ENCODE measurements around the gene ACER1.
"Not testable (repeated sequence)": the region's sequence is repeated elsewhere in the genome, so short reads cannot be mapped to it uniquely, and the experiment has no call there.

ACER1 gene

GRCh38 chr19:6355321-6356040 is 22.1 kb upstream of the ACER1 start:
- DNase-seq: not testable (repeated sequence)

- no peak for DNase-seq
Observed at GRCh38 chr19:6354098-6354674, 20.8 kb upstream of the ACER1 start.

GRCh38 chr19:6352381-6353165 is 19.2 kb upstream of the ACER1 start:
- DNase-seq: no peak

GRCh38 chr19:6350688-6351087 is 17.3 kb upstream of the ACER1 start:
- no peak for DNase-seq

- not testable (repeated sequence) for DNase-seq
Observed at GRCh38 chr19:6349271-6349670, 15.9 kb upstream of the ACER1 start.

- no peak for DNase-seq
Observed at GRCh38 chr19:6343462-6343861, 10.1 kb upstream of the ACER1 start.

- DNase-seq: no peak
Observed at GRCh38 chr19:6340493-6341201, 7.2 kb upstream of the ACER1 start.

GRCh38 chr19:6334490-6335285 is 1.3 kb upstream of the ACER1 start:
- DNase-seq: no peak

- no peak for DNase-seq
Observed at GRCh38 chr19:6326815-6327214, 6.6 kb downstream of the ACER1 start.

- DNase-seq: no peak
Observed at GRCh38 chr19:6325614-6326013, 7.8 kb downstream of the ACER1 start.

- no peak for DNase-seq
Observed at GRCh38 chr19:6324757-6325156, 8.7 kb downstream of the ACER1 start.

GRCh38 chr19:6322284-6322683 is 11.1 kb downstream of the ACER1 start:
- DNase-seq: no peak

GRCh38 chr19:6319376-6319775 is 14.0 kb downstream of the ACER1 start:
- no peak for DNase-seq

GRCh38 chr19:6318772-6319171 is 14.6 kb downstream of the ACER1 start:
- DNase-seq: no peak

GRCh38 chr19:6315646-6316045 is 17.8 kb downstream of the ACER1 start:
- not testable (repeated sequence) for DNase-seq

GRCh38 chr19:6313398-6313969 is 19.9 kb downstream of the ACER1 start:
- no peak for DNase-seq

- DNase-seq: no peak
Observed at GRCh38 chr19:6312018-6312417, 21.4 kb downstream of the ACER1 start.

GRCh38 chr19:6298413-6298812 is 35.0 kb downstream of the ACER1 start:
- no peak for DNase-seq

GRCh38 chr19:6297202-6297601 is 36.2 kb downstream of the ACER1 start:
- no peak for DNase-seq

- no peak for DNase-seq
Observed at GRCh38 chr19:6292006-6292405, 41.4 kb downstream of the ACER1 start.

- DNase-seq: no peak
Observed at GRCh38 chr19:6288737-6289136, 44.7 kb downstream of the ACER1 start.

- no peak for DNase-seq
Observed at GRCh38 chr19:6287269-6287885, 46.0 kb downstream of the ACER1 start.
